Suprapubic skin (tissue), 3 donors: ENCODE measurements around the gene C1orf21.

Source experiments
- POLR2A ChIP-seq, 2 donors: fragments of 450-650 bp; IDR thresholded peaks; one replicate each; pipeline ENCODE4 v1.6.1; 2017; ENCODE audit warnings: antibody characterized with exemption in 2 of 2, mild to moderate bottlenecking in 2 of 2, moderate library complexity in 2 of 2
- TF ChIP-seq, protein P1 (sequence below), 2 donors: fragments of 200-600 bp in 1 of 2; fragments of 450-650 bp in 1 of 2; sonication (generic) in 1 of 2; IDR thresholded peaks; one replicate each; pipeline ENCODE4 v1.5.1; 2016 to 2019; ENCODE audit warnings: antibody characterized with exemption in 2 of 2, mild to moderate bottlenecking in 1 of 2, moderate library complexity in 1 of 2

DNA sequence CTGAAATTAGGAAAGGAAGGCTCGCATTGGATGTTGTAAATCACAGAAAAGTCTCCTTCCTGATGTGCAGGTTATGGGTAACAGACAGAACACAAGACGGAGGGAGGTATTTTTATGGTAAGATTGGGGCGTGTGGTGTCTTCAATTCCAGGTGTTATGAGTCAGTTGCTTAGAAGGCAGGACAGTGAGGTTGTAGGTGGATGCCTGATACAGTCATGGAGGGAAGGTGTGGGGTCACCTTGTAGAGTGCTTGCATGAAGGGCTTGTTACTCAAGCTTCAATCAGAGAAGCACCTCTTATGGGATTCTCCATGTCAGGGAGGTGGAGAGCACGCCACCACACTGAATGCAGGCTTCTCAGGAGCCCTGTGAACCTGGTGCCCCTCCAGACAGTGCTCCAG, 63.1 kb downstream of the C1orf21 start:
- TF ChIP-seq, protein P1, sequence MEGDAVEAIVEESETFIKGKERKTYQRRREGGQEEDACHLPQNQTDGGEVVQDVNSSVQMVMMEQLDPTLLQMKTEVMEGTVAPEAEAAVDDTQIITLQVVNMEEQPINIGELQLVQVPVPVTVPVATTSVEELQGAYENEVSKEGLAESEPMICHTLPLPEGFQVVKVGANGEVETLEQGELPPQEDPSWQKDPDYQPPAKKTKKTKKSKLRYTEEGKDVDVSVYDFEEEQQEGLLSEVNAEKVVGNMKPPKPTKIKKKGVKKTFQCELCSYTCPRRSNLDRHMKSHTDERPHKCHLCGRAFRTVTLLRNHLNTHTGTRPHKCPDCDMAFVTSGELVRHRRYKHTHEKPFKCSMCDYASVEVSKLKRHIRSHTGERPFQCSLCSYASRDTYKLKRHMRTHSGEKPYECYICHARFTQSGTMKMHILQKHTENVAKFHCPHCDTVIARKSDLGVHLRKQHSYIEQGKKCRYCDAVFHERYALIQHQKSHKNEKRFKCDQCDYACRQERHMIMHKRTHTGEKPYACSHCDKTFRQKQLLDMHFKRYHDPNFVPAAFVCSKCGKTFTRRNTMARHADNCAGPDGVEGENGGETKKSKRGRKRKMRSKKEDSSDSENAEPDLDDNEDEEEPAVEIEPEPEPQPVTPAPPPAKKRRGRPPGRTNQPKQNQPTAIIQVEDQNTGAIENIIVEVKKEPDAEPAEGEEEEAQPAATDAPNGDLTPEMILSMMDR (IDR thresholded peaks at IDR 0.05) = no peak
- TF ChIP-seq POLR2A (IDR thresholded peaks at IDR 0.05) = no peak
